ENCODE data around the gene HNRNPF. TPM values are rescaled to one million over a fixed set of nuclear protein-coding genes. Genes with fewer than 3 reads are reported as not detected.
"Not testable (repeated sequence)": the region's sequence is repeated elsewhere in the genome, so short reads cannot be mapped to it uniquely, and the experiment has no call there.

Gene HNRNPF
- polyA plus RNA-seq (2011; rRNA removed): 165 and 172 TPM in 2 replicates
- 93.3 and 138 TPM in 2 replicates for polyA minus RNA-seq (2011; rRNA and poly(A)+ RNA removed)

GRCh38 chr10:43408710-43409384 is at the start of gene HNRNPF:
TSS of gene HNRNPF (minus strand) at chr10:43409186. CDS start at chr10:43387884, 21,302 bp downstream.
- POLR2A ChIA-PET: interaction anchor here (0.6 to 1.2 kb wide), 3 partner anchors 9 to 64 kb away, joined by 4 to 13 read pairs (median 7); no protein-coding TSS in a partner anchor
- Histone ChIP-seq H3K36me3 (ENCODE audit: control insufficient read depth, insufficient read depth, low read length) (no peaks in the 10 kb centered on the region), H3K4me3 (ENCODE audit: low read depth, low read length) (peak within 1 kb of the TSS; percentile 71), H3K27me3 (ENCODE audit: control insufficient read depth, insufficient read depth, low read length) (no peaks in the 10 kb centered on the region)
- peak; percentile 78 for DNase-seq (ENCODE audit: low read depth)
- no peak for TF ChIP-seq CTCF (IDR thresholded peaks at IDR 0.05; ENCODE audit: insufficient read depth, low read depth, low read length)
- CTCF ChIA-PET: interaction anchor here (1.2 kb wide), 1 partner anchor 10 kb away, joined by 3 read pairs; no protein-coding TSS in a partner anchor

GRCh38 chr10:43458227-43458626 is 49.2 kb upstream of the HNRNPF start:
- no peak for DNase-seq (ENCODE audit: low read depth)
- no peak for TF ChIP-seq CTCF (IDR thresholded peaks at IDR 0.05; ENCODE audit: insufficient read depth, low read depth, low read length)
- POLR2A ChIA-PET: no interaction called here
- Histone ChIP-seq H3K4me3 (ENCODE audit: low read depth, low read length) (no peak overlapping the region), H3K27me3 (ENCODE audit: control insufficient read depth, insufficient read depth, low read length) (no peaks in the 10 kb centered on the region), H3K36me3 (ENCODE audit: control insufficient read depth, insufficient read depth, low read length) (no peaks in the 10 kb centered on the region)
- CTCF ChIA-PET: interaction anchor here (0.7 to 1.1 kb wide), 3 partner anchors 62 to 379 kb away, joined by 3 read pairs; no protein-coding TSS in a partner anchor

GRCh38 chr10:43456561-43456960 is 47.6 kb upstream of the HNRNPF start:
- H3K4me3 ChIP-seq (ENCODE audit: low read depth, low read length); POLR2A ChIA-PET; DNase-seq (ENCODE audit: low read depth); H3K27me3 ChIP-seq (ENCODE audit: control insufficient read depth, insufficient read depth, low read length); H3K36me3 ChIP-seq (ENCODE audit: control insufficient read depth, insufficient read depth, low read length): not testable (repeated sequence)
- CTCF ChIA-PET: interaction anchor here (1.1 kb wide), 1 partner anchor 36 kb away, joined by 3 read pairs; no protein-coding TSS in a partner anchor

- H3K4me3 ChIP-seq (ENCODE audit: low read depth, low read length); CTCF ChIA-PET; H3K27me3 ChIP-seq (ENCODE audit: control insufficient read depth, insufficient read depth, low read length); POLR2A ChIA-PET; H3K36me3 ChIP-seq (ENCODE audit: control insufficient read depth, insufficient read depth, low read length); DNase-seq (ENCODE audit: low read depth): not testable (repeated sequence)
Measured at GRCh38 chr10:43454025-43454424, 45.0 kb upstream of the HNRNPF start.

GRCh38 chr10:43453266-43453831 is 44.4 kb upstream of the HNRNPF start:
- no peaks in the 10 kb centered on the region for H3K27me3 ChIP-seq (ENCODE audit: control insufficient read depth, insufficient read depth, low read length)
- CTCF ChIA-PET: interaction anchor here (0.7 kb wide), 1 partner anchor 8 kb away, joined by 3 read pairs; no protein-coding TSS in a partner anchor
- TF ChIP-seq CTCF (IDR thresholded peaks at IDR 0.05; ENCODE audit: insufficient read depth, low read depth, low read length): no peak
- H3K36me3 ChIP-seq (ENCODE audit: control insufficient read depth, insufficient read depth, low read length): no peaks in the 10 kb centered on the region
- DNase-seq (ENCODE audit: low read depth): no peak
- no peak overlapping the region for H3K4me3 ChIP-seq (ENCODE audit: low read depth, low read length)
- POLR2A ChIA-PET: no interaction called here

- ChIA-PET POLR2A (no interaction called here), CTCF (no interaction called here)
- DNase-seq (ENCODE audit: low read depth): no peak
- Histone ChIP-seq H3K4me3 (ENCODE audit: low read depth, low read length) (no peak overlapping the region), H3K27me3 (ENCODE audit: control insufficient read depth, insufficient read depth, low read length) (no peaks in the 10 kb centered on the region), H3K36me3 (ENCODE audit: control insufficient read depth, insufficient read depth, low read length) (no peaks in the 10 kb centered on the region)
- TF ChIP-seq CTCF (IDR thresholded peaks at IDR 0.05; ENCODE audit: insufficient read depth, low read depth, low read length): no peak
Measured at GRCh38 chr10:43452356-43452914, 43.4 kb upstream of the HNRNPF start.
